Vagina (tissue), 2 donors: ENCODE measurements around the gene TMEM25. TPM values are rescaled to one million over a fixed set of nuclear protein-coding genes. Genes with fewer than 3 reads are reported as not detected.

Experiments
- DNase-seq, 2 donors: peaks; one replicate each; pipeline ENCODE4 v3.0.0-alpha.2; 2017; ENCODE audit errors: extremely low spot score in 2 of 2
- H3K27ac ChIP-seq: fragments of 200-600 bp; sonication (generic); one replicate; pipeline ENCODE4 v1.5.1; 2019
- H3K27me3 ChIP-seq: fragments of 200-600 bp; sonication (generic); one replicate; pipeline ENCODE4 v1.5.1; 2019
- H3K36me3 ChIP-seq, 2 donors: fragments of 200-600 bp; sonication (generic); one replicate each; pipeline ENCODE4 v1.5.1; 2017 to 2019
- H3K4me1 ChIP-seq: fragments of 200-600 bp; sonication (generic); one replicate; pipeline ENCODE4 v1.5.1; 2019
- H3K4me3 ChIP-seq, 2 donors: fragments of 200-600 bp; sonication (generic); 1 replicate in 1 of 2; 2 replicates in 1 of 2; pipeline ENCODE4 v1.5.1; 2016 to 2019
- H3K9me3 ChIP-seq: fragments of 200-600 bp; sonication (generic); one replicate; pipeline ENCODE4 v1.5.1; 2019
- CTCF ChIP-seq, 3 experiments: fragments of 450-650 bp in 2 of 3; fragments of 200-600 bp in 1 of 3; sonication (generic) in 1 of 3; IDR thresholded peaks; one replicate each; pipeline ENCODE4 v1.5.1; 2017 to 2019; ENCODE audit warnings: antibody characterized with exemption in 3 of 3, mild to moderate bottlenecking in 2 of 3, moderate library complexity in 2 of 3
- POLR2A ChIP-seq, 2 donors: fragments of 450-650 bp; IDR thresholded peaks; one replicate each; pipeline ENCODE4 v1.6.1; 2017; ENCODE audit warnings: antibody characterized with exemption in 2 of 2, mild to moderate bottlenecking in 2 of 2, moderate library complexity in 2 of 2
- POLR2AphosphoS5 ChIP-seq, 2 donors: sonication (generic); formaldehyde crosslinking; IDR thresholded peaks; one replicate each; pipeline ENCODE4 v1.9.0; 2017; ENCODE audit warnings: antibody characterized with exemption in 2 of 2, mild to moderate bottlenecking in 2 of 2, low read depth in 1 of 2; ENCODE audit not compliant: insufficient read depth in 1 of 2
- intact Hi-C: fragments of 100-400 bp; cut with DNase I; formaldehyde crosslinking; loops from one replicate; pipeline ENCODE4 v1.15.1; 2023
- total RNA-seq: library from RNA; depleted of rRNA; stranded (reverse); fragments of >200 nt; gene quantifications from one replicate; pipeline ENCODE4 v1.2.3, GENCODE V29; 2016

The TMEM25 gene
- total RNA-seq, 1 donor from 2014 or later = 21.4 TPM

DNA sequence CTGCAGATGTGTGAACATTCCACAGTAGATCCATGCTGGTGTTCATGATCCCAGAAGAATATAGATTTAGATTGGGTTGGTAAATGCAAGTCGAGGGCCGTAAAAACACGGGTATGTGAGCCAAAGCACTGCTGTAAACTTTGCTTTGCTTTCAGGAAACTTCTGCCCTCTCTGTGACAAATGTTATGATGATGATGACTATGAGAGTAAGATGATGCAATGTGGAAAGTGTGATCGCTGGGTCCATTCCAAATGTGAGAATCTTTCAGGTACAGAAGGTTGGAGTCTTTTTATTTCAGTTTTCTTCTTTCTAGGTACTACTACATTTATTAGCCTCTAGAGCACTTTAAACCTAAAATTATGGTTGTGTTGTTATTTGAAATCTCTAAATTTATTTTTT lies 40.0 kb upstream of the TMEM25 start:
- no peaks in the 10 kb centered on the region for H3K9me3 ChIP-seq
- TF ChIP-seq CTCF (IDR thresholded peaks at IDR 0.05) = no peak
- TF ChIP-seq POLR2A (IDR thresholded peaks at IDR 0.05) = no peak
- no peak for TF ChIP-seq POLR2AphosphoS5 (IDR thresholded peaks at IDR 0.05; ENCODE audit: insufficient read depth in 1 of 2, low read depth in 1 of 2)
- no peaks in the 10 kb centered on the region for H3K27me3 ChIP-seq
- H3K4me3 ChIP-seq = no peak overlapping the region
- intact Hi-C loops = no loop called here
- no peak for DNase-seq
- no peak overlapping the region for H3K27ac ChIP-seq
- no peaks in the 10 kb centered on the region for H3K4me1 ChIP-seq
- H3K36me3 ChIP-seq = peaks cover 6 to 70% of the 10 kb centered on the region in 2 donors

DNA sequence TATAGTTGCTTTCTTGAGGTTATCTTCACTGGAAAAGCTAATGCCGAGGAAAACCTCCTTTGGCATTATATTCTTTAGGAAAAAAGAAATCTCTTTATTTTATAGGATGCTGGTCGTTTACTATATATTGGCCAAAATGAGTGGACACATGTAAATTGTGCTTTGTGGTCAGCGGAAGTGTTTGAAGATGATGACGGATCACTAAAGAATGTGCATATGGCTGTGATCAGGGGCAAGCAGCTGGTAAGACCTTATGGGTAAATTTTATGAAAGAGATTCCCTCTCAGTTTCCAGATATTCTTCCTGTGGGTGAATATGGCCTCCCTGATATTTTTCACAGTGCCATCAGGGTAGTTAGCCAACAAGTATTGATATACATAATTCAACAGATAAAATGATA lies 33.2 kb upstream of the TMEM25 start:
- no peak for DNase-seq
- intact Hi-C loops = no loop called here
- H3K27me3 ChIP-seq = no peaks in the 10 kb centered on the region
- H3K27ac ChIP-seq = no peak overlapping the region
- TF ChIP-seq POLR2A (IDR thresholded peaks at IDR 0.05) = no peak
- TF ChIP-seq CTCF (IDR thresholded peaks at IDR 0.05) = no peak
- no peak for TF ChIP-seq POLR2AphosphoS5 (IDR thresholded peaks at IDR 0.05; ENCODE audit: insufficient read depth in 1 of 2, low read depth in 1 of 2)
- H3K9me3 ChIP-seq = no peaks in the 10 kb centered on the region
- no peaks in the 10 kb centered on the region for H3K4me1 ChIP-seq
- peaks cover 0 to 95% of the 10 kb centered on the region in 2 donors for H3K36me3 ChIP-seq
- no peak overlapping the region for H3K4me3 ChIP-seq

GRCh38 chr11:118503216-118503615 lies 27.8 kb upstream of the TMEM25 start:
- DNase-seq = no peak
- Histone ChIP-seq H3K4me3 (no peak overlapping the region), H3K36me3 (peaks cover 0 to 91% of the 10 kb centered on the region in 2 donors), H3K27ac (no peak overlapping the region), H3K27me3 (no peaks in the 10 kb centered on the region), H3K4me1 (no peaks in the 10 kb centered on the region), H3K9me3 (no peaks in the 10 kb centered on the region)
- intact Hi-C loops = no loop called here
- TF ChIP-seq POLR2A (IDR thresholded peaks at IDR 0.05) = no peak
- no peak for TF ChIP-seq POLR2AphosphoS5 (IDR thresholded peaks at IDR 0.05; ENCODE audit: insufficient read depth in 1 of 2, low read depth in 1 of 2)
- TF ChIP-seq CTCF (IDR thresholded peaks at IDR 0.05) = no peak

DNA sequence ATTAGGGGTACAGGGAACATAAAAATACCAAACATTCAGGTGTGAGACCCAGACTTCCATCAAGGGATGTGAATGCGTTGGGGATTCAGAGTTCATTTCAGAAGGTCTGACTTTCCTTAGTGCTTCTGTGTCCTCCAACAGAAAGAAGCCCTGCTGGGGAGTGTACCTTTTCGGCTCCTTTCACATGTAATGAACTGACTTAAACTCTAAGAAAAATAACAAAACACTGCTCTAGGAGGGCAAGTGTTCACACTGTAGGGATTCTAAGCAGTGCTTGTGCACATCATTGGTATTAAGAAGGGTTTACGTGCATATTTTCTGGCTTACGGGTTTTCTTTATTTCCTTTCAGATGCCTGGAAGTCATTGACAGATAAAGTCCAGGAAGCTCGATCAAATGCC lies 19.4 kb upstream of the TMEM25 start:
- intact Hi-C loops = no loop called here
- Histone ChIP-seq H3K4me3 (no peak overlapping the region), H3K27ac (no peak overlapping the region), H3K27me3 (no peaks in the 10 kb centered on the region), H3K9me3 (no peaks in the 10 kb centered on the region), H3K36me3 (peaks cover 10 to 94% of the 10 kb centered on the region in 2 donors), H3K4me1 (no peaks in the 10 kb centered on the region)
- no peak for DNase-seq
- TF ChIP-seq POLR2AphosphoS5 (IDR thresholded peaks at IDR 0.05; ENCODE audit: insufficient read depth in 1 of 2, low read depth in 1 of 2) = no peak
- no peak for TF ChIP-seq CTCF (IDR thresholded peaks at IDR 0.05)
- no peak for TF ChIP-seq POLR2A (IDR thresholded peaks at IDR 0.05)

DNA sequence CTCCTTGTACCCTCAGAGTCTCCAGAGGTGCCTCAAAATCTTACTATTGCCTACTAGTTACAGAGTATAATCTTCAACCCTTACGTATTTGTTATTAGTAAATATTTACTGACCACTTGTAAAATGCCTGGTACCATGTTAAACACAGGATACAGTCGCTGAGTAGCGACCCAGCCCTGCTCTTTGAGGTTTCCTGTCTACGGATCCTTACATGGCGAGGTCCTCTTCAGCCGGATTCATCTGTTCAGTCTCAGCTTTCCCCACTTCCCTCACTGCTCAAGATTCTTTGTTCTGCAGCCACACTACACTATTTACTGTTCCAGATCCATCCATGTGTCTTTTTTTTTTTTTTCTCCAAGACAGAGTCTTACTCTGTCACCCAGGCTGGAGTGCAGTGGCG lies 16.9 kb upstream of the TMEM25 start:
- no peak overlapping the region for H3K27ac ChIP-seq
- DNase-seq = no peak
- no peaks in the 10 kb centered on the region for H3K9me3 ChIP-seq
- H3K4me3 ChIP-seq = no peak overlapping the region
- TF ChIP-seq POLR2A (IDR thresholded peaks at IDR 0.05) (no peak), POLR2AphosphoS5 (IDR thresholded peaks at IDR 0.05; ENCODE audit: insufficient read depth in 1 of 2, low read depth in 1 of 2) (no peak), CTCF (IDR thresholded peaks at IDR 0.05) (no peak)
- peaks cover 10 to 89% of the 10 kb centered on the region in 2 donors for H3K36me3 ChIP-seq
- intact Hi-C loops = no loop called here
- no peaks in the 10 kb centered on the region for H3K4me1 ChIP-seq
- H3K27me3 ChIP-seq = no peaks in the 10 kb centered on the region
